GM21723 (cell line): ENCODE data around the gene SMAD6.

Experiments
- ATAC-seq: cut with Tn5 transposase; IDR thresholded peaks from one replicate; pipeline ENCODE4 v1.9.1; 2021; ENCODE audit warnings: mild to moderate bottlenecking, moderate library complexity; ENCODE audit not compliant: unreplicated experiment

Gene SMAD6

DNA sequence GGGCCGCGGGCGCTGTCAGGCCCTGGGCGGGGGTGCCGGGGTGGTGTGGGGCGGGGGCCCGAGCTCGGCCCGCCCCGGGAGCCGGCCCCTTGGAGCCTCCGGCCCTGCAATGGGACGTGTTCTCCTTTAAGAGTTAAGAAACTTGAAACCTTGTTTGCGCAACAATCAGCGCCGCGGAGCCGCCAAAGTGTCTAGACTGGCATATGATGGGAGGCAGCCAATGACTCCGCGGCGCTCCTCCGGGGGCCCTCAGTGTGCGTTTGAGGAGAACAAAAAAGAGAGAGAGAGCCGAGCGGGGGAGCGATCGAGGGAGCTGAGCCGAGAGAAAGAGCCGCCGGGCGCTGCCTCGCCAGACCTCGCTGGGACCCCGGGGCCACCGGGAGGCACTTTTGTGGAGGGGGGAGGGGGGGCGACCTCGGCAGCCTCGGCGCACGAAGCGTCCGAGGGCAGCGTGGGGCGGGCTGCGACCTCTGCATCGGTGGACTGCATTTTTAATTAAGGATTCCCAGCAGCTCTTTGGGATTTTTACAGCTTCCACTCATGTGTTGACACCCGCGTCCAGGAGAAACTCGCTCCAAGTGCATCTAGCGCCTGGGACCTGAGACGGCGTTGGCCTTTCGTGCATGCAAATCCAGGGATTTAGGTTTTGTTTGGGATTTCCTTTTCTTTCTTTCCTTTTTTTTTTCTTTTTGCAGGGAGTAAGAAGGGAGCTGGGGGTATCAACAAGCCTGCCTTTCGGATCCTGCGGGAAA lies at the start of gene SMAD6:
SMAD6 (plus strand) TSS at position 202 of the 752 bp plus-strand sequence. CDS start 1,023 bp downstream, outside the sequence.
- peak; percentile 26 for ATAC-seq

DNA sequence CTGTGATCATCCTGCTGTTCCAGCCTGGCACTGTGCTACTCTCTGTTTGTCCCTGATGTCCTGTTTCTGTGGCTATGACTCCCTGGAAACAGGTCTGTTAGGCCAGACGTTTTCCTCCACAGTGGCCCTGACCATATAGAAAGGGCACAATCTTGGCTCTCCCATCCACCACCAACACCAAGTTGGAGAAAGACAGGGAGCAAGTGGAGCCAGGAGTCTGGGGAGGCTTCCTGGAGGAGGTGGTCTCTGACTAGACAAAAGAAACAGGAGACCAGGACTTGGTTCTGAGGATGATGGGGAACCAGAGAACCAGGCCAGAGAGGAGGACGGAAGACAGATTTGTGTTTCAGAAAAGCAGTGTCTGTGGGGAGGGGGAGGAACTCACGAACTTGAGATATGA lies 49.2 kb upstream of the SMAD6 start:
- ATAC-seq = no peak

DNA sequence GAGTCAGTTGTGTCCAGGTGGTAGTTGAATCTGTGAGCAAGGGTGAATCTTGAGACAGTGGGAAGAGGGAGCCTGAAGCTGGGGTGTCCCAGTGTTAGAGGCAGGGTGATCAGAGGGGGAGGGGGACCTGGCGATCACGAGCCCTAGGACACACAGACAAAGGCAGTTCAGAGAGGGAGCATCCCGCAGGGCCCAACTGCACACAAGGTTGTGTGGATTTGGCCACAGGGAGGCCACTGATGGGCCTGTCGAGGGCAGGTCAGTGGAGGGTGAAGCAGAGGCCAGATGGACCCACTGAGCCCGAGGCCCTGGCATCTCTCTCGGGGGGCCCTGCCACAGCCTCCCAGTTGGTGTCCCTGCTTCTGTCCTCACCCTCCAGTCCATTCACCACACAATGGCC lies 48.6 kb upstream of the SMAD6 start:
- ATAC-seq = no peak

DNA sequence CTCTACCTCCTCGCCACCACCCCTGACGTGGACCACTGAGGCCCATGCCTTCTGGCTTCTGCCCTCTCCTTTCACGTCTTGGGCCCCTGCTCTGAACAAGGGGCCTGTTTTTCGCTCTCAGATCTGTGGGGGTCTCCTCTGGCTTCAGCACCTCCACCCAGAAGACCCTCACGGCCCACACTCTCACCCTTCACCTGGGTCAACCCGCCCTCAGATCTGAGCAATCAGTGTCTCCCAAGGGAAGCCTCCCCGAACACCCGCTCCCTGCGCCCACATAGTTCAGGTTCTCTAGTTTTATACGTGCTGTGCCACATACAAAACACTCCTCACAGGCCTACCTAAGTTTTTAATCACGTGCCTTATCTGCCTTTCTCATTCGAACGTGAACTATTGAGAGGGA lies 48.2 kb upstream of the SMAD6 start:
- ATAC-seq = no peak

DNA sequence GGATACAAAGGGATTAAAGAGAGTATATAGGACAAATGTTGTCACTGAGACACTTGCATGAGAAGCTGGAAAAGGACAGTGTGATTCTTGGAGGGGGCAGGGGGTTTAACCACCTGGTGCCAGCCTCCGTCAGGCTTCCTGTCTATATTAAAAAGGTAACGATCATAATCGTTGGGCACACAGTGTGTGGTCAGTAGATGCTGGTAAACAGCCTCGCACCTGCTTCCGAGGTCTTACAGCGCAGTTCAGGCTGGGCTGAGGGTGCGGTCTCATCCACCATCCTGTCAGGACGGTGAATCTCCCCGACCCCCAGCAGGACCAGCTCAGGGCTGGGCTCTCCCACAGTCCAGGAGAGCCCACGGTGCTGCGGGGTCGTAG lies 47.7 kb upstream of the SMAD6 start:
- no peak for ATAC-seq

DNA sequence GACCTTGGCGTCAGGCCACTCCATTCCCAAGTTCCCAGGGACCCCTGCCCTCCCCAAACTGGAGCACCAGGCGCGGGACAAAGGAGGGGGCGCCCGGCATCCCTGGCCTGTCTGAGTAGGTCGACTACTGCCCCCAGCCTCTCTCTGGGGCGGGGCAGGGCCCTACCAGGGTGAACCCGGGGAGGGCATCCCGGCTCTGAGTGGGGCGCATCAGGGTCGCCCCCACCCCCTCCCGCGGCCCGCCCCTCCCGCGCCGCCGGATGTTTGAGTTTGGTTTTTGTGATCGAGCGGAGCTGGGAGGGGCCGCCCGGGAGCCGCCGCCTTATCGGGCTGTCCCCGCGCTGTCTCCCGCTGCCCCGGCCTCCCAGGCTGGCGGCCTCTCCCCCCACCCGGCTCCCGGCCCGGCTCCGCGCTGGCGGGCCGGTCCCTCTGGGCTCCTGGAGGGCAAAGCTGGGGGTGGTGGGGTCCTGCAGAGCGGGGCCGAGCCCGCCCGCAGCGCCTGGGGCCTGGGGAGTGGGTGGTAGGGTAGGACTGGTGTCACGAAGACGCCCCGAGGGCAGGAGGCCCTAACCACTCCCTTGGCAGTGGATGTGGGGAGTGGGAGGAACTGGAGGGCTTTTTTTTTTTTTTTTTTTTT lies 47.2 kb upstream of the SMAD6 start:
- ATAC-seq = no peak

DNA sequence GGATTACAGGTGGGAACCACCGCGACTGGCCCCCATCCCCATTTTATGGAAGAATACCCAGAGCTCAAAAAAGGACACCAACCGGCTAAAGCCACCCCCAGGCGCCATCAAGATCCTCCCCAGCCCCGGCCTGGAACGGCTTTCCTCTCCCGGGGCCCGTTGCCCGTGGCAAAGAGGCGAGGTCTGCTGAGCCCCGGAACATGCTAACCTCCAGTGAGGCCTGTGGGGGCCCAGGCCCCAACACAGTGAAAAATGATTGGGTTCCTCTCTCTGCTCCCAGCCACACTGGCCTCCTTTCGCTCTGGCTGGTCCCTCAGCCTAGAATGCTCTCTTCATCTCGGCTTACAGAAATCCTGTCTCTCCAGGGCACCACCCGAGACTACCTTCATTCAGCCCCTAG lies 46.5 kb upstream of the SMAD6 start:
- no peak for ATAC-seq

DNA sequence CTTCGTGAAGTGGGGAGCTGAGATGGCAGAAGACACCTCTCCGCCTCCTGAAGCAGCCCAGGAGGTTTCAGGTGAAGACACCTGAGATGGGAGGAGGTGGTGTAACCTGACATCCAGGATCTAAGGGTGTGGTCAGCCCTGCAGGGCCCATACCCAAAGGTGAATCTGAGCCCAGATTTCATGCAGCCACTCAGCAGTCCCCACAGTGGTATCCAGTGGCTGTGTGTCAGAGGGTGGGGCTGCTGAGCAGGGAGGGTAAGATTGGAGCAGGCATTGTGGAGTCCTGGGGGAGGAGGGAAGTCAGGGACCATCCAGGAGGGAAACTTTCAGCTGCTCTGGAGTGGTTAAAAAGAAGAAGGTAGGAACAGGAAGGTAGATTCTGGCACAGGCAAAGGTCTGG lies 46.0 kb upstream of the SMAD6 start:
- no peak for ATAC-seq

DNA sequence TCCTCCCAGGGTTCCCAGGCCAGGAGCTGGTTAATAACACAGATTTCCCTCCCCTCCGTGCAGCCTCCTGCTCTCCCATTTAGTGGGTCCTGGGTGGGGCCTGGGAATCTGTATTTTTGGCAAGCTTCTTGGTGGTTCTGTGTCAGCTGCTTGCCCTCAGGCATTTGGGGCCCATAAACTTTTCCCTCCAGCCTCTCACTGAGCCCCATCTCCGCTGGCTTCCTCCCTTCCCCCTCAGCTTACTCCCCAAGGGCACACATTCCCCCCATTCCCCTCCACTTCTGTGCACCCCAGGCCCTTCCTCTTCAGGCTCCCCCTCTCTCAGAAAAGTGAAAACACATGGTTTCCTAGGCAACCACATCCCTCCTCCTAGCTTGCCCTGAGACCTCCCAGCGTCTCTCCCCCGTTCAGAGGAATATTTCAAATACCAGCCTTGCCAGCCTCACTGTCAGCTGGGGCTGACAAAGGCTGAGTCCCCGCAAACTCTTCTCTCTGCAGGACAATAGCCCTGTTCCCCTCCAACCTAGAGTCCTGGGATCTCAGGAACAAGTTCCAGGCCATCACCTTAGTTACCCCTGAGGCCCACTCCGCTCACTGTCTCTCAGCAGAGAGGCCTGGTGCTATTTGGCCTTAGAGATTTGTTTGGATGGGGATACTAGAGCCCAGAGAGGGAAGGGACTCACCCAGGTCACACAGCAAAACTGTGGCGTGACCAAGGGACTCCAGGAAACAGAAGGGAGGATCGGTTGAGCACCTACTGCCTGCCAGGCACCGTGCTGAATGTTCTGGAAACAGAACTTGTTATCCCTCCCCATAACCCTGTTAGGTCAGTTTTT lies 44.6 kb upstream of the SMAD6 start:
- ATAC-seq = no peak

DNA sequence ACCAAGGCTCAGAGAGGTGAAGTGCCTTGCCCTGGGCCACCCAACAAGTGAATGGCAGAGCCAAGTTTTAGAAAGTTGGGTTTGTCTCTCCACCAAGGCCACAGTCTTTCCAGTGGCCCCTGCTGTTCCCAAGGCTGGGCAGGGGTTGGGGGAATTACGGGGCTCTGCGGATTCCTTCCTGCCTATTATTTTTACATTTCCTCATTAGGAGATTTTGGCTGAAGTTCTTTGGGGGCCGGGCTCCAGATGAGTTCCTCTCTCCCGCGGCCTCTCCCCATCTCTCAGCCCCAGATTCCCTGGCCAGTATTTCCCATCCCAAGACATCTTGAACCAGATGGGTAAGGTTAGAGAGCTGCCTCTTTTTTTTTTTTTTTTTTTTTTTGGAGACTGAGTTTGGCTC lies 44.0 kb upstream of the SMAD6 start:
- ATAC-seq = no peak

DNA sequence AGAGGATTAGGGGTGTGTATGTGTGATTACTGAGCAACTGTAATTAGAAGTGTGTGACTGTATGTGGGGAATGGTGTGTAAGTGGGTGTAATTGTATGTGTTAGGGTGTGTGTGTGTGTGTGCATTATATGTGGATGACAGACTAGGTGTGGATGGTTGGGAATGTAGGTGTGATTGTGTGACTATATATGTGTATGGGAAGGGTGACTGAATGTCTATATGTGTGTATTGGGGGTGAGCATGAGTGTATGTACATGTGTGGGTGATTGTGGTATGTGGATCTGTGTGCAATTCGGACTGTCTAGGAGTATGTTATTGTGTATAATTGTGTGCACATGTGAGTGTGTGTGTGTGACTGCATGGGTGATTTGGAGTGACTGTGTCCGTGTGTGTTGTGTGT lies 43.2 kb upstream of the SMAD6 start:
- ATAC-seq = no peak

DNA sequence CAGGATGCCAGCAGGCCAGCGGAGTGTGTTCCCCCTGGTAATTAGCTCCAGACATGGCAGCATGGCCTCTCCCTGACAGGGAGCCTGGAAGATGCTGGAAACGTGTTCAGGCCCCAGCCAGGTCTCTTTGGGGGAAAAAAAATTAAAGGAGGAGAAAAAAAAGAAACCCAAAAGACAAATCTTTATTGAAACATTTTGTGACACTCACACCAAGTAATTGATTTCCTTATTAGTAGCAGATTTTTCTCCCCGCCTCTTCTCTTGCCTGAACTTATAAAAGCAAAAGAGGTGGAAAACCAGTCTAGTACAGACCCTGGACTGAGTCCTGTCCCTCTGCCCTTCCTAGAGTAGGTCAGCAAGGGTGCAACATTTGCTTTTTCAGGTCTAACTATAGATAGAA lies 42.7 kb upstream of the SMAD6 start:
- ATAC-seq = no peak

DNA sequence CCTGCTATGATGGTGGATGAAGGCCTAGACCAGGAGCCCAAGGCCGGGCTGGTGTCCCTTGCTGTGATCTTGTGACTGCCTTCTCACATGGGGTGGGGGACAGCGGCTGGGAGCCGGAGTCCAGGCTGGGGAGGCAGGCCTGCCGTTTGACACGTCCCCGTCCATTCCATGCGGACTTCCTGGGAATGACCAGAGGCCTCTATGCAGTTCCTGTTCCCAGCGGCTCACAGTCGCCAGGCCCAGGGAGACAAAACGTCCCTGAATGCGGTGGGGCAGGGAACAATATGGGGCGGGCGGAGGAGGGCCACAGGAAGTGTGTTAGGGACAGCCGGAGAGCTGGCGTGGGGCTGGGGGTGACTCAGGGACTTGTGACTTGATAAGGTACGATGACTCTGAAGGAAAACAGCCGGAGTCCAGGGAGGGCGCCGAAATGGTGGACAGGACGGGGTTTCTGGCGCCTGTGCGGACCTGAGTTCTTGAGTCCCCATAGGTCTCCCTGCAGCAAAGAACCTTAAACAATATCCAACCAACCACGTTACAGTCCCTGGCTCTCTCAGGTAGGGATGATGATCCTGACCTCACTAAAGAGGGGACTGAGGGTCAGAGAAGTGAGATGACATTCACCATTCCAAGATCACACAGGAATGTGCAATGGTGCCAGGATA lies 40.5 kb upstream of the SMAD6 start:
- no peak for ATAC-seq

DNA sequence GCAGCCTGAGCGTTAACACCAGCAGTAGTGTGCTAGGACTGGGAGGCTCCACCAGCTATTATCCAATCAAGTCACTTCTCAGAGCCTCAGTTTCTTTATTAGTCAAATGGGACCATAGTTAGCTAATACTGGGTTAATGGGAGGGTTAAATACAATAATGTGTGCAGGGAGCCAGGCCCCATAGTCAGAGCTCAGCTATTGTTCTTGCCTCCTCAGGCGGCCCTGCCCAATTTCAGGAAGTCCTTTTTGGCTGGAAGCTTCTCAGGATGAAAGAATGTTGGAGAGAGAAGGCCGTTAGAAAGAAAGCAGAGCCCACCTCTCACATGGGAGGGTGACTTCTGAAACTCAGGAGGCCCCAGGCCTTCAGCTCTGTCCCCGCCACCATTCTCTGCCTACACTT lies 39.5 kb upstream of the SMAD6 start:
- no peak for ATAC-seq

DNA sequence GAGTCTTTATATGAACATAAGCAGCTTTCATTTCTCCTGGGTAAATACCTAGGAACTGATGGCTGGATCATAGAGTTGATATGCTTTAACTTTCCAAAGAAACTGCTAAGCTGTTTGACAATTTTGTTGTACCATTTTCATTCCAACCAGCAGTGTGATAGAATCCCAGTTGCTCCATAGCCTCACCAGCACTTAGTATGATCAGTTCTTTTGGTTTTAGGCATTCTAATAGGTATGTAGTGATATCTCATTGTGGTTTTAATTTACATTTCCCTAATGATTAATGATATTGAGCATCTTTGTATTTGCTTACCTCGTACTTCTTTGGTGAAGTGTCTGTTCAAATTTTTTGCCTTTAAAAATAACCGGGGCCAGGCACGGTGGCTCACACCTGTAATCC lies 38.4 kb upstream of the SMAD6 start:
- no peak for ATAC-seq

DNA sequence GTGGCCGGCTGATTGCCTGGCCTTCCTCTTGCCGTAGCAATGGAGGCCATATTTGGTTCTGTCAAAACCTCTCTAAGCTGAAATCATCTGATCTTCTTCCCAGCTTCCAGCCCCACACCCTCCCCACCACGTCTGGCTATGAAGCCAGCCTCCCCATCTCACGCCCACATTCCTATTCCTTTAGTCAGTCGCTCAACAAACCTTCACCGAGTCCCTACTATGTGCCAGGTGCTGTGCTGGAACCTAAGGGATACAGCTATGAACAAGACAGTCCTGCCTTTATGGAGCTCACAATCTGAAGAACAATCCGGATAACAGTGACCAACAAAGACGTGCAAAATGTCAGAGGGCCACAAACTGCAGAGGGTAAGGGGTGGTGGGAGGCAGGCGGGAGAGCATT lies 31.9 kb upstream of the SMAD6 start:
- ATAC-seq = no peak

DNA sequence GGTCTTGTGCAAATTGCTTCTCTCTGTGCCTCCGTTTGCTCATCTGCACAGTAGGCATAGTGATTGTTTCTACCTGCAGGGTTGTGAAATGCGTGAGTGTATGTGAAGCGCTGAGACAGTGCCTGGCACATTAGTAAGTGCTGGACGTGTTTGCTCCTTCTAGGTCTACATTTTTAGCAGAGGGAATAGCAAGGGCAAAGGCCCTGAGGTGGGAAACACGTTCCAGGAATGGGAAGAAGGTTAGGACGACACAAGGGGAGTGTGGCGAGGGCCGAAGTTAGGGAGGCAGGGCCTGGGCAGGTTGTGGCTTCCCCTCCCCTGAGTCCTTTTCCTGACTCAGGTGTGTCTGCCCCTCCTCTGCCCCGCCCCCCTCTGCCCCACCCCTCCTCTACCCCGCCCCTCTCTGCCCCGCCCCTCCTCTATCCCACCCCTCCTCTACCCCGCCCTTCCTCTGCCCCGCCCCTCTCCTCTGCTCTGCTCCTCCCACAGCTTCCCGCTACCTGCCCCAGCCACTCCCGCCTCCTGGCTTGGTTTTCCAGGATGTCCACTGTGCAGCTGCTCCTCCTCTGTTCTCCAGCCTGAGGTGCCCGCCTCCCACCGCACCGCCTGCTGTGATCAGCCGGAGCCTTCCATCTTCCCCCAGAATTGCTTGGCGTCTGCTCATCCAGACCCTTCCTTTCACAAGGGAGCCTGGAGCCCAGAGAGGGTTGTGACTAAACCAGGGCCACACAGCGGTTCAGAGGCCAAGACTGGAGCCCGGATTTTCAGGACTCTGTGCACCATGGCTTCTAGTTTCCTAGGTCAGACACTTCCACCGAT lies 31.1 kb upstream of the SMAD6 start:
- ATAC-seq = no peak

DNA sequence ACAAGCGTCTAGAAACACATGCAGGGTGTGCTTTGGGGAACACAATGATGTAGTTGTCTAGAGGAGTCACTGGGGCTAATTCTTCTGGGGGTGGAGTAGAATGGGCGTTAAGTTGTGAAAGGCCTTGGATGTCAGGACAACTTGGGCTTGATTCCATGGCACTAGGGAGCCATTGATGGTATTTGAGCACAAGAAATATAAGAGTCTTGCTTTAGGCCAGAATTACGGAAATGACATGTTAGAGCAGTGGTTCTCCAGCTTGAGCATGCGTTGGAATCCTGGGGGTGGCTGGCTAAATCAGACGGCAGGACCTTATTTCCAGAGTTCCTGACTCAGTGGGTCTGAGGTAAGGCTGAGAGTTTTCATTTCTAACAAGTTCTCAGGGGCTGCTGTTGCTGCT lies 29.2 kb upstream of the SMAD6 start:
- no peak for ATAC-seq

DNA sequence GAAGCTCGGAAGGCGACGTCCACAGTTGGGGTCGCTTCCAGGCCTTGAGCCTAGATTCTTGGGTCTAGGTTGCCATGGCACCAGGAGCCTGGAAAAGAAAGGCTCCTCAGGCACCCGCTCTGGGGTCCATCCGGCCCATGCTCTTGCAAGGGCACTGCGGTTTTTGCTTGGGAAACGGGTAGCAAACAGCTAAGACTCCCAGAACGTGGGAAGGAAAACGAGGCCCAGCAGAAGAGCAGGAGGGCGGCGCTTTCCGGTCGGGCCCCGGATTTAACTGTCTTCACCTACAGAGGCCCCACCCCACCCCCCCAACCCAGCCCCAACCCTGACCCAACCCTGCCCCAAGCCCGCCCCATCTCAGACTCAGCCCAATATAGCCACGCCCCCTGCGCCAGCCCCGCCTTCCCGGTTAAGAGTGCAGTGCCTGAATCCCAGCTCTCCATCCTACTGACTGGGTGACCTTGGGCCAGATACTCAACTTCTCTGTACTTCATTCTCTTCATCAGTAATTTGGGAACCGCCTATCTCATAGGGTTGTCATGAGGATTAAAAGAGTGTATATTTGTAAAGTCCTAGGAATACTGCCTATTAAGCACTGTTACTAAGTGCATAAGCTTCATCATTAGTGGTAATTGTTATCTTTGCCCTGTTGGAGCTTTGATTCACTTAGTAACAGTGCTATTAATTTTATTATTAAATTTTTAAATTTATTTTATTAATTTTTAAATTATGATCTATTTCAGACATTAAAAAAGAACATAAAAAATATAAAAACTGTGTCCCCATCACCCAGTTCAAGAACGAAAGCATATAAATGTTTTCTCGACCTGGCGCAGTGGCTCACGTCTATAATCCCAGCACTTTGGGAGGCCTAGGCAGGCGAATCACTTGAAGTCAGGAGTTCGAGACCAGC lies 28.4 kb upstream of the SMAD6 start:
- no peak for ATAC-seq

DNA sequence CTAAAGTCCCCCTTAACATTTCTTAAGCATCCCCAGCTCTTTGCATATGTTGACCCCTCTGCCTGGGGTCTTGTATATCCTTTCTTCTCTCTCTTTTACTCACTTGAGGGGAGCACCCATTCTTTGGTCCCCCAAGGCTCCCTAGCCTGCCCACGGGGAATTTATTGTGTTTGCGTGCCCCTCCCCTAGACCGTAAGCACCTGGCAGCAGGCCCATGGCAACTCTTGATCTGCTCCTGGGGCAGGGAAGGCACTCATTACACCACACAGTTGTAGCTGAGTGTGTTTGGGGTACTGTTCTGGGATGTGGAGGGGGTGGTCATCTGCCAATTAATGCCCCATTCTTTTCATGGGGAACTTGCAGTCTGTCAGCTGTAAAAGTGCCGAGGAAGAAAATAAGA lies 27.3 kb upstream of the SMAD6 start:
- no peak for ATAC-seq
